Gastrocnemius medialis (tissue), 4 donors: ENCODE data around the gene RAP1B.

Experiments
- POLR2A ChIP-seq, 2 donors: fragments of 450-650 bp; IDR thresholded peaks; one replicate each; pipeline ENCODE4 v1.6.1; 2017; ENCODE audit warnings: antibody characterized with exemption in 2 of 2, mild to moderate bottlenecking in 2 of 2, moderate library complexity in 2 of 2
- TF ChIP-seq, protein P1 (sequence below), 5 experiments: fragments of 450-650 bp in 3 of 5; fragments of 200-600 bp in 2 of 5; sonication (generic) in 2 of 5; IDR thresholded peaks in 4 of 5; conservative IDR thresholded peaks in 1 of 5; 1 replicate in 4 of 5; 2 replicates in 1 of 5; pipeline ENCODE4 v1.5.1; 2016 to 2019; ENCODE audit warnings: antibody characterized with exemption in 5 of 5, mild to moderate bottlenecking in 3 of 5, moderate library complexity in 3 of 5

DNA sequence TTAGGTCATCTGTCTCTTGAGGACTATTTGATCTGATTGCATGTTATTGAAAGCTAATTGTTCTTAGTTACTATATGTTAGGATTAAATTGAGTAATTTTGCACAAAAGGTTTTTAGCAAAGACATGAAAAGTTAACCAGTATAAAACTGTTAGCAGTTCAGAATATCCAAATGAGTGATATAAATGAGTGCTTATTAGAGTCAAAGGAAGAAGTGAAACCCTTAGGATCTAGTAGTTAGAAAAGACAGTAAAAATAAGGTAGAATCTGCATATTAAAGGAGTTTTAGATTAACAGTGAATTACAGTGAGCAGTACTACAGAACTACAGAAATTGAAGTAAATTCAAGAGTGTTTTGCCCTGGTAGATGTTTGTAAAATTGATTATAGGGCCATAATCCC, 12.4 kb downstream of the RAP1B start:
- TF ChIP-seq, protein P1, sequence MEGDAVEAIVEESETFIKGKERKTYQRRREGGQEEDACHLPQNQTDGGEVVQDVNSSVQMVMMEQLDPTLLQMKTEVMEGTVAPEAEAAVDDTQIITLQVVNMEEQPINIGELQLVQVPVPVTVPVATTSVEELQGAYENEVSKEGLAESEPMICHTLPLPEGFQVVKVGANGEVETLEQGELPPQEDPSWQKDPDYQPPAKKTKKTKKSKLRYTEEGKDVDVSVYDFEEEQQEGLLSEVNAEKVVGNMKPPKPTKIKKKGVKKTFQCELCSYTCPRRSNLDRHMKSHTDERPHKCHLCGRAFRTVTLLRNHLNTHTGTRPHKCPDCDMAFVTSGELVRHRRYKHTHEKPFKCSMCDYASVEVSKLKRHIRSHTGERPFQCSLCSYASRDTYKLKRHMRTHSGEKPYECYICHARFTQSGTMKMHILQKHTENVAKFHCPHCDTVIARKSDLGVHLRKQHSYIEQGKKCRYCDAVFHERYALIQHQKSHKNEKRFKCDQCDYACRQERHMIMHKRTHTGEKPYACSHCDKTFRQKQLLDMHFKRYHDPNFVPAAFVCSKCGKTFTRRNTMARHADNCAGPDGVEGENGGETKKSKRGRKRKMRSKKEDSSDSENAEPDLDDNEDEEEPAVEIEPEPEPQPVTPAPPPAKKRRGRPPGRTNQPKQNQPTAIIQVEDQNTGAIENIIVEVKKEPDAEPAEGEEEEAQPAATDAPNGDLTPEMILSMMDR (IDR thresholded peaks at IDR 0.05 in 4 of 5, conservative IDR thresholded peaks at IDR 0.05 in 1 of 5) = no peak
- TF ChIP-seq POLR2A (IDR thresholded peaks at IDR 0.05) = no peak
